ENCODE measurements around the gene IFI35.

Gene IFI35

DNA sequence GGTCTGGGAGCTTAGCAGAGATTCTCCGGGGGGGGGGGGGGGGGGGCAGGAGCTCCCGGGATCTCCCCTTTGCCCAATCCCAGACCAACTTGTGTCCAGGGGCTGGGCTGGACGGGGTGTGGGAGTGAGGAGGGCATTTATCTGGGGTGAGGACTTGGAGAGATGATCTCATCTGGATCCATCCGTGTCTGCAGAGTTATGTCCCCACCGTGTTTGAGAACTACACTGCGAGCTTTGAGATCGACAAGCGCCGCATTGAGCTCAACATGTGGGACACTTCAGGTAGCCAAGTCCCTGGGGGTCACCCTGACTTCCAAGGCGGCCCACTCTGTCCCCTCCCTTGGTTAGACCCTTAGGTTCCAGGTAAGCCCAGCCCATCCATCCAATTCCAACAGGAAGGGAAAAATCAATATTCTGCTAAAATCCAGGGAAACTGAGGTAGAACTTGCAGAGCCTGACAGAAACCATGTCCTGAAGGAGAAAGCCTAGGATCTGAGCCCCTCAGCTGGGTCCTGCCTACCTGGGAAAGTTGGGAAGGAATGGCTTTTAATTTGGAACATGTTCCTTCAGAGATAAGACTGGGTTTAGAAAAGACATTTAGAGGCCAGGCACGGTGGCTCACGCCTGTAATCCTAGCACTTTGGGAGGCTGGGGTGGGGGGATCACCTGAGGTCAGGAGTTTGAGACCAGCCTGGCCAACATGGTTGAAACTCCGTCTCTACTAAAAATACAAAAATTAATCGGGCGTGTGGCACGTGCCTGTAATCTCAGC lies 19.4 kb downstream of the IFI35 start:
- no peaks in the 10 kb centered on the region for H3K9me3 ChIP-seq (ENCODE audit: insufficient read depth, low read length, severe bottlenecking)
- peaks cover 30% of the 10 kb centered on the region for H3K4me1 ChIP-seq (ENCODE audit: insufficient read depth, low read length)
- peak overlapping the region; percentile 63; the same call in 1 of the 2 replicates for H3K9ac ChIP-seq (ENCODE audit: low read depth, low read length)
- no peak overlapping the region for H3K27ac ChIP-seq (ENCODE audit: low read length)
- ATAC-seq (ENCODE audit: insufficient read depth, low read depth) (no peak), DNase-seq (no peak)
- no peak overlapping the region; a peak in 1 of 4 replicates for H3K4me3 ChIP-seq (ENCODE audit: low read depth in 1 of 2, low read length in 2 of 2)
- no peaks in the 10 kb centered on the region for H3K36me3 ChIP-seq (ENCODE audit: insufficient read depth, low read length)
- no peak overlapping the region; the same call in 1 of the 2 replicates for H2AFZ ChIP-seq (ENCODE audit: low read depth, low read length)
- TF ChIP-seq, protein P1, sequence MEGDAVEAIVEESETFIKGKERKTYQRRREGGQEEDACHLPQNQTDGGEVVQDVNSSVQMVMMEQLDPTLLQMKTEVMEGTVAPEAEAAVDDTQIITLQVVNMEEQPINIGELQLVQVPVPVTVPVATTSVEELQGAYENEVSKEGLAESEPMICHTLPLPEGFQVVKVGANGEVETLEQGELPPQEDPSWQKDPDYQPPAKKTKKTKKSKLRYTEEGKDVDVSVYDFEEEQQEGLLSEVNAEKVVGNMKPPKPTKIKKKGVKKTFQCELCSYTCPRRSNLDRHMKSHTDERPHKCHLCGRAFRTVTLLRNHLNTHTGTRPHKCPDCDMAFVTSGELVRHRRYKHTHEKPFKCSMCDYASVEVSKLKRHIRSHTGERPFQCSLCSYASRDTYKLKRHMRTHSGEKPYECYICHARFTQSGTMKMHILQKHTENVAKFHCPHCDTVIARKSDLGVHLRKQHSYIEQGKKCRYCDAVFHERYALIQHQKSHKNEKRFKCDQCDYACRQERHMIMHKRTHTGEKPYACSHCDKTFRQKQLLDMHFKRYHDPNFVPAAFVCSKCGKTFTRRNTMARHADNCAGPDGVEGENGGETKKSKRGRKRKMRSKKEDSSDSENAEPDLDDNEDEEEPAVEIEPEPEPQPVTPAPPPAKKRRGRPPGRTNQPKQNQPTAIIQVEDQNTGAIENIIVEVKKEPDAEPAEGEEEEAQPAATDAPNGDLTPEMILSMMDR (IDR thresholded peaks at IDR 0.05; ENCODE audit: borderline replicate concordance, extremely low read depth, low read length, poor library complexity, severe bottlenecking): no peak
- no peak for TF ChIP-seq EZH2 (IDR thresholded peaks at IDR 0.05; ENCODE audit: borderline replicate concordance, low read depth, low read length, severe bottlenecking)
- H4K20me1 ChIP-seq (ENCODE audit: insufficient read depth, low read length): no peaks in the 10 kb centered on the region
- peak overlapping the region; percentile 96; the same call in 1 of the 2 replicates for H3K4me2 ChIP-seq (ENCODE audit: insufficient read depth, low read length)
- H3K27me3 ChIP-seq (ENCODE audit: insufficient read depth, low read length, poor library complexity): peaks cover 6% of the 10 kb centered on the region
- H3K79me2 ChIP-seq (ENCODE audit: insufficient read depth, low read length): no peaks in the 10 kb centered on the region

DNA sequence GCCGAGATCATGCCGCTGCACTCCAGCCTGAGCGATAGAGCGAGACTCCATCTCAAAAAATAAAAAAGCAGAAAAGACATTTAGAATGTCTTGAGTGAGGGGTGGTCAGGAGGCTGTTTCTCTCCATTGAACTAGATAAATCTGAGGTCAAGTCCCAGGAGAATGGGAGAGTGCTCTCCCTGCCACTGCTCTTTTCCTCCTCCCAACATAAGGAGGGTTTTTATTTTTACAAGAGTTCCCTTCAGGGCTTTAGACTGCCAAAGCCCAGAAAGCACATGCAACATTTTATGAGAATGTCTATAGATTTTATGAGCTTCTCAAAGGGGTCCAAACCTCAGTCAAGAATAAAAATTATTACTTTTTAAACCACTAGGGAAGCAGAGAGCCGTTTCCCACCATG lies 20.0 kb downstream of the IFI35 start:
- Histone ChIP-seq H3K4me2 (ENCODE audit: insufficient read depth, low read length) (no peak overlapping the region), H4K20me1 (ENCODE audit: insufficient read depth, low read length) (no peaks in the 10 kb centered on the region), H2AFZ (ENCODE audit: low read depth, low read length) (no peak overlapping the region), H3K4me1 (ENCODE audit: insufficient read depth, low read length) (peaks cover 24% of the 10 kb centered on the region), H3K9me3 (ENCODE audit: insufficient read depth, low read length, severe bottlenecking) (no peaks in the 10 kb centered on the region), H3K36me3 (ENCODE audit: insufficient read depth, low read length) (no peaks in the 10 kb centered on the region), H3K27me3 (ENCODE audit: insufficient read depth, low read length, poor library complexity) (peaks cover 6% of the 10 kb centered on the region), H3K9ac (ENCODE audit: low read depth, low read length) (no peak overlapping the region), H3K4me3 (ENCODE audit: low read depth in 1 of 2, low read length in 2 of 2) (no peak overlapping the region), H3K27ac (ENCODE audit: low read length) (no peak overlapping the region), H3K79me2 (ENCODE audit: insufficient read depth, low read length) (no peaks in the 10 kb centered on the region)
- TF ChIP-seq, protein P1 (IDR thresholded peaks at IDR 0.05; ENCODE audit: borderline replicate concordance, extremely low read depth, low read length, poor library complexity, severe bottlenecking): no peak
- TF ChIP-seq EZH2 (IDR thresholded peaks at IDR 0.05; ENCODE audit: borderline replicate concordance, low read depth, low read length, severe bottlenecking): no peak
- no peak for ATAC-seq (ENCODE audit: insufficient read depth, low read depth)
- DNase-seq: no peak

DNA sequence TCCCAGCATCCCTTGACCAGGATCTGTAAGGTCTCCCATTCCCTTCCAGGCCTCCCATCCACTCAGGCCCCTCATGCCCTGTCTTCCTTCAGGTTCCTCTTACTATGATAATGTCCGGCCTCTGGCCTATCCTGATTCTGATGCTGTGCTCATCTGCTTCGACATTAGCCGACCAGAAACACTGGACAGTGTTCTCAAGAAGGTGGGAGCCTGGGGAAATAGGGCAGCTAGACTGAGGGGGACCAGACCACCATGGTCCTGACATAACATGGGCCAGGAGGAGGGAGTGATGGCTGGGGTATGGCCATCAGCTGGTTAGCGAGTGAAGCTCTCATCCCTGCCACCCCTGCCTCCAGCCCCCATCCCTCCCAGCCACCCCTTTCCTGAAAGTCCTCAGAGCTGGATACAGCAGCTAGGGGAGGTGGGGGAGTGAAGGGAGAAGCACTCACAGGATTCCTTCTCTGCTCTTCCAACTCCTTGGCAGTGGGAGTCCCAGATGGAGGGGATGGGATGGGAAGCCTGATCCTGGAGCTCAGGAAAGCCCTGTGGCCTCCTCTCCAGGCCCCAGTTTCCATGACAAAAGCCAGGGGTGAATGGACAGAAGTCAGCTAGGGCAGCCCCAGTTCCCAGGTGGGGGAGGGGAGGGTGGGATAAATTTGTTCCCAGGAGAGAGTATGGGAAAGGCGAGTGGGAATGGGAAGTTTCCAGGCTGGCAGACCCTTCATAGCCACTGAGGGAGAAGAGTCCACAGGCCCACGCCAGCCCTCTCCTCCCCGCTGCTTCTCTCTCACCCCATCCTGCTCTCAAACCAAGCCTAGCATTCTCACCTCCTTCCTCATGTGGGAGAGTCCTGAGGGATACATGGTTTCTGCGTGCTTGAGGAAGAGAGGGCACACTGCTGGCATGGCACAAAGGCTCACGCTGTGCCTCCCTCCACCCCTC lies 20.8 kb downstream of the IFI35 start:
- no peaks in the 10 kb centered on the region for H3K79me2 ChIP-seq (ENCODE audit: insufficient read depth, low read length)
- no peak for ATAC-seq (ENCODE audit: insufficient read depth, low read depth)
- H3K4me3 ChIP-seq (ENCODE audit: low read depth in 1 of 2, low read length in 2 of 2): no peak overlapping the region
- DNase-seq: no peak
- no peak overlapping the region for H3K4me2 ChIP-seq (ENCODE audit: insufficient read depth, low read length)
- H3K27me3 ChIP-seq (ENCODE audit: insufficient read depth, low read length, poor library complexity): no peaks in the 10 kb centered on the region
- peaks cover 18% of the 10 kb centered on the region for H3K4me1 ChIP-seq (ENCODE audit: insufficient read depth, low read length)
- H3K27ac ChIP-seq (ENCODE audit: low read length): no peak overlapping the region
- H3K9ac ChIP-seq (ENCODE audit: low read depth, low read length): no peak overlapping the region
- H4K20me1 ChIP-seq (ENCODE audit: insufficient read depth, low read length): no peaks in the 10 kb centered on the region
- no peaks in the 10 kb centered on the region for H3K9me3 ChIP-seq (ENCODE audit: insufficient read depth, low read length, severe bottlenecking)
- no peak overlapping the region for H2AFZ ChIP-seq (ENCODE audit: low read depth, low read length)
- no peaks in the 10 kb centered on the region for H3K36me3 ChIP-seq (ENCODE audit: insufficient read depth, low read length)
- no peak for TF ChIP-seq EZH2 (IDR thresholded peaks at IDR 0.05; ENCODE audit: borderline replicate concordance, low read depth, low read length, severe bottlenecking)
- TF ChIP-seq, protein P1 (IDR thresholded peaks at IDR 0.05; ENCODE audit: borderline replicate concordance, extremely low read depth, low read length, poor library complexity, severe bottlenecking): no peak

Data from DND-41 (cell line).